Thyroid gland (tissue), 4 donors: ENCODE measurements around the gene MDH1B. TPM values are rescaled to one million over a fixed set of nuclear protein-coding genes. Genes with fewer than 3 reads are reported as not detected.
"Not testable (repeated sequence)": the region's sequence is repeated elsewhere in the genome, so short reads cannot be mapped to it uniquely, and the experiment has no call there.

Source experiments
- DNase-seq, 2 donors: peaks; one replicate each; pipeline ENCODE4 v3.0.0-alpha.2; 2019
- H3K27ac ChIP-seq, 3 donors: fragments of 200-600 bp; sonication (generic); 1 replicate in 2 of 3; 2 replicates in 1 of 3; pipeline ENCODE4 v1.5.1; 2016 to 2019; ENCODE audit warnings: mild to moderate bottlenecking in 1 of 3, moderate library complexity in 1 of 3
- H3K27me3 ChIP-seq: fragments of 200-600 bp; sonication (generic); one replicate; pipeline ENCODE4 v1.5.1; 2019
- H3K36me3 ChIP-seq, 2 donors: fragments of 200-600 bp; sonication (generic); one replicate each; pipeline ENCODE4 v1.5.1; 2016 to 2019
- H3K4me1 ChIP-seq, 2 donors: fragments of 200-600 bp; sonication (generic); one replicate each; pipeline ENCODE4 v1.5.1; 2017 to 2019
- H3K4me3 ChIP-seq, 3 donors: fragments of 200-600 bp; sonication (generic); replicated peaks in 1 of 3; 1 replicate in 2 of 3; 2 replicates in 1 of 3; pipeline ENCODE4 v1.5.1; 2016; ENCODE audit warnings: mild to moderate bottlenecking in 1 of 3
- H3K9me3 ChIP-seq: fragments of 200-600 bp; sonication (generic); one replicate; pipeline ENCODE4 v1.5.1; 2017
- POLR2A ChIP-seq, 2 donors: fragments of 450-650 bp; IDR thresholded peaks; one replicate each; pipeline ENCODE4 v1.6.1; 2017; ENCODE audit warnings: antibody characterized with exemption in 2 of 2, mild to moderate bottlenecking in 2 of 2, moderate library complexity in 1 of 2
- WGBS, 2 donors: methylation state at CpG; one replicate each; pipeline ENCODE4 v1.1.5; 2017; 5-methylcytosine and 5-hydroxymethylcytosine counted together
- intact Hi-C: fragments of 100-400 bp; cut with DNase I; formaldehyde crosslinking; loops from one replicate; pipeline ENCODE4 v1.15.1; 2023
- total RNA-seq, 4 donors: library from RNA; depleted of rRNA; stranded (reverse); fragments of >200 nt; gene quantifications; one replicate each; pipeline ENCODE4 v1.2.3, GENCODE V29; 2016
- TF ChIP-seq, protein P1 (sequence below), 6 experiments: fragments of 200-600 bp in 3 of 6; fragments of 450-650 bp in 3 of 6; sonication (generic) in 3 of 6; IDR thresholded peaks; one replicate each; pipeline ENCODE4 v1.5.1; 2016 to 2019; ENCODE audit warnings: antibody characterized with exemption in 6 of 6, mild to moderate bottlenecking in 2 of 6, inconsistent platforms in 1 of 6, moderate library complexity in 1 of 6

Gene MDH1B
- total RNA-seq, 4 donors from 2014 or later = 5.0 to 15.5 (median 11.5) TPM

GRCh38 chr2:206721256-206721920, 43.7 kb downstream of the MDH1B start:
- H3K4me1 ChIP-seq = no peaks in the 10 kb centered on the region
- H3K9me3 ChIP-seq = no peaks in the 10 kb centered on the region
- TF ChIP-seq POLR2A (IDR thresholded peaks at IDR 0.05) = no peak
- TF ChIP-seq, protein P1, sequence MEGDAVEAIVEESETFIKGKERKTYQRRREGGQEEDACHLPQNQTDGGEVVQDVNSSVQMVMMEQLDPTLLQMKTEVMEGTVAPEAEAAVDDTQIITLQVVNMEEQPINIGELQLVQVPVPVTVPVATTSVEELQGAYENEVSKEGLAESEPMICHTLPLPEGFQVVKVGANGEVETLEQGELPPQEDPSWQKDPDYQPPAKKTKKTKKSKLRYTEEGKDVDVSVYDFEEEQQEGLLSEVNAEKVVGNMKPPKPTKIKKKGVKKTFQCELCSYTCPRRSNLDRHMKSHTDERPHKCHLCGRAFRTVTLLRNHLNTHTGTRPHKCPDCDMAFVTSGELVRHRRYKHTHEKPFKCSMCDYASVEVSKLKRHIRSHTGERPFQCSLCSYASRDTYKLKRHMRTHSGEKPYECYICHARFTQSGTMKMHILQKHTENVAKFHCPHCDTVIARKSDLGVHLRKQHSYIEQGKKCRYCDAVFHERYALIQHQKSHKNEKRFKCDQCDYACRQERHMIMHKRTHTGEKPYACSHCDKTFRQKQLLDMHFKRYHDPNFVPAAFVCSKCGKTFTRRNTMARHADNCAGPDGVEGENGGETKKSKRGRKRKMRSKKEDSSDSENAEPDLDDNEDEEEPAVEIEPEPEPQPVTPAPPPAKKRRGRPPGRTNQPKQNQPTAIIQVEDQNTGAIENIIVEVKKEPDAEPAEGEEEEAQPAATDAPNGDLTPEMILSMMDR (IDR thresholded peaks at IDR 0.05) = no peak
- WGBS, 2 donors = 61 to 79% methylated on average over 4 of the region's 4 CpGs
- no peak overlapping the region for H3K4me3 ChIP-seq
- no peaks in the 10 kb centered on the region for H3K36me3 ChIP-seq
- H3K27ac ChIP-seq = no peak overlapping the region
- no peaks in the 10 kb centered on the region for H3K27me3 ChIP-seq
- intact Hi-C loops = no loop called here
- no peak for DNase-seq

DNA sequence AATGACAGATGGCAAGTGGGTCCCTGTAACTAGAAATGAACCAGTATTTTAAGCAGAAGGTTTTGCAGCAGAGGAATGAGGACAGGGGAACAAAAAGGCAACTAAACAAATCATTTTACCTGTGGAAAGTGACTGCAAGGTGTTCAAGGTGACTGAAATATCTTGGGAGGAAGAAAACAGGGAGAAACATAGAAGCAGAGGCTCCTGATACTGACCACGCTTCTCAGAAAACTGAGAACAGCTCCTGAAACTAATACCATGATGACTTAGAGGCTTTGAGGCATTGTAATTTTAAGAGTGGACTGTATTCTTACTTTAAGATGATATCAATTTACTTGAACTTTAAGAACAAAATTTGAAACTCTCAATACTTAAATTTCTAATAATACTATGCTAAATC, 46.8 kb downstream of the MDH1B start, which contains the start of gene DYTN:
DYTN (minus strand) TSS at position 101 of the 400 bp plus-strand sequence. CDS start 117 bp downstream, outside the sequence.
- no peak within 1 kb of the TSS for H3K4me3 ChIP-seq
- H3K27me3 ChIP-seq = no peaks in the 10 kb centered on the region
- H3K4me1 ChIP-seq = no peaks in the 10 kb centered on the region
- no peaks in the 10 kb centered on the region for H3K36me3 ChIP-seq
- no peak for DNase-seq
- intact Hi-C loops = no loop called here
- H3K9me3 ChIP-seq = no peaks in the 10 kb centered on the region
- TF ChIP-seq POLR2A (IDR thresholded peaks at IDR 0.05) = no peak
- TF ChIP-seq, protein P1 (IDR thresholded peaks at IDR 0.05) = no peak
- no peak within 1 kb of the TSS for H3K27ac ChIP-seq
- WGBS, 2 donors = 74 to 90% methylated on average over 1 of the region's 1 CpG

GRCh38 chr2:206716623-206717022, 48.5 kb downstream of the MDH1B start:
- no peak for TF ChIP-seq POLR2A (IDR thresholded peaks at IDR 0.05)
- TF ChIP-seq, protein P1 (IDR thresholded peaks at IDR 0.05) = no peak
- DNase-seq = no peak
- no peak overlapping the region for H3K4me3 ChIP-seq
- intact Hi-C loops = no loop called here
- H3K27me3 ChIP-seq = no peaks in the 10 kb centered on the region
- H3K36me3 ChIP-seq = no peaks in the 10 kb centered on the region
- no peaks in the 10 kb centered on the region for H3K9me3 ChIP-seq
- no peak overlapping the region for H3K27ac ChIP-seq
- H3K4me1 ChIP-seq = no peaks in the 10 kb centered on the region
- 74 to 91% methylated on average over 3 of the region's 3 CpGs for WGBS, 2 donors

- H3K4me1 ChIP-seq, H3K36me3 ChIP-seq, H3K27ac ChIP-seq, intact Hi-C loops, H3K4me3 ChIP-seq, DNase-seq, H3K9me3 ChIP-seq, H3K27me3 ChIP-seq: not testable (repeated sequence)
- WGBS, 2 donors = 42 to 62% methylated on average over 4 of the region's 4 CpGs
Measured at GRCh38 chr2:206715183-206715582, 49.9 kb downstream of the MDH1B start.

DNA sequence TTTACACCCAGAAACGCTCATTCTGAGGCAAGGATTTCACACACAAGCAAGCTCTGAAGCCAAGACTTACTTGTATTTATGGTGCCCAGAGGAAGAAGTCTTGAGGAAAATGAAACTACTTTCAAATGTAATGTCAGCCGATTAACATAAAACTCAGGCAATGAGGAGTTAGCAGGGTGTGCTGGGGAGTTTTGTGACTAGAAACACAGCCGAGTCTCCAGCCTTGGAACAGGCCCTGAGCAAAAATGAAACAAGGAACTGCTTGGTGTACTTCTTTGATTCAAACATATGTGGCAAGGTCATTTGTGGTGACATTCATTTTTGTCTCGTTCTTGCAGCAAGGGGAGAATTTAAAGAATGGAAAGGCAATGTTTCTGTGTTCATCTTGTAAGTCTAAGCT, 51.4 kb downstream of the MDH1B start:
- intact Hi-C loops = no loop called here
- Histone ChIP-seq H3K4me1 (no peaks in the 10 kb centered on the region), H3K27ac (no peak overlapping the region), H3K36me3 (no peaks in the 10 kb centered on the region), H3K9me3 (no peaks in the 10 kb centered on the region), H3K4me3 (no peak overlapping the region), H3K27me3 (no peaks in the 10 kb centered on the region)
- DNase-seq = no peak
- TF ChIP-seq POLR2A (IDR thresholded peaks at IDR 0.05) = no peak
- TF ChIP-seq, protein P1 (IDR thresholded peaks at IDR 0.05) = no peak
- 70 to 71% methylated on average over 4 of the region's 4 CpGs for WGBS, 2 donors
